GM18508 (cell line): Measurements from ENCODE around the gene MALRD1.

ENCODE experiments used
- ATAC-seq: cut with Tn5 transposase; IDR thresholded peaks from one replicate; pipeline ENCODE4 v1.9.1; 2021; ENCODE audit warnings: moderate number of reproducible peaks; ENCODE audit not compliant: insufficient read depth, unreplicated experiment

Gene MALRD1

GRCh38 chr10:19209319-19209718, 160.7 kb downstream of the MALRD1 start:
- ATAC-seq = no peak

DNA sequence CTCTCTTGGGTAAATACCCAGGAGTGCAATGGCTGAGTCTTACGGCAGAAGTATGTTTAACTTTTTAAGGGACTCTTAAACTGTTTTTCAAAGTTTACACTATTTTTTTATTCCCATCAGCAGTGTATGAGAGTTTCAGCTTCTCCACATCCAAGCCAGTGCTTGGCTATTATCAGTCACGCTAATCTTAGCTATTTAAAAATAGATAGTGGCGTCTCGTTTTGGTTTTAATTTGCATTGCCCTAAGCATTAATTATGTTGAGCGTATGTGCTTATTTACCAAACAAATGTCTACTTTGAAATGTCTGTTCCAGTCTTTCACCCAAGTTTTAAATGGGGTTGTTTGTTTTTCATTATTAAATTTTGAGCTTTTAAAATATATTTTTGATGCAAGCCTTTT, 164.0 kb downstream of the MALRD1 start:
- no peak for ATAC-seq

GRCh38 chr10:19221216-19221615, 172.6 kb downstream of the MALRD1 start:
- ATAC-seq = no peak

DNA sequence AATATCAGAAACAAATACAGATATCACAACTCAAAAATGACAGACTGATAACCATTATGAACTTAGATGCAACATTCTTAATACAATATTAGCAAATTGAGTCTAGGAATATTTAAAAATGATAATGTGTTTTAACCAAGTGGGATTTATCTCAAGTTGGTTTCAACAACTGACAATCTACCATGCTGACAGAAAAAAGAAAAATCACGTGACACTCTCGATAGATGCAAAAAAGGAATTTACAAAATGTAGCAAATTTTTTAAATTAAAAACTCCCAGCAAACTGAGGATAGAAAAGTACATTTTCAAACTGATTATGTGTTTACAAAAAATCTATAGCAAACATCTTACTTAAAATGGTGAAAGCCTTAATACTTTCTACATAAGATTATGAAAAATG, 177.4 kb downstream of the MALRD1 start:
- no peak for ATAC-seq

DNA sequence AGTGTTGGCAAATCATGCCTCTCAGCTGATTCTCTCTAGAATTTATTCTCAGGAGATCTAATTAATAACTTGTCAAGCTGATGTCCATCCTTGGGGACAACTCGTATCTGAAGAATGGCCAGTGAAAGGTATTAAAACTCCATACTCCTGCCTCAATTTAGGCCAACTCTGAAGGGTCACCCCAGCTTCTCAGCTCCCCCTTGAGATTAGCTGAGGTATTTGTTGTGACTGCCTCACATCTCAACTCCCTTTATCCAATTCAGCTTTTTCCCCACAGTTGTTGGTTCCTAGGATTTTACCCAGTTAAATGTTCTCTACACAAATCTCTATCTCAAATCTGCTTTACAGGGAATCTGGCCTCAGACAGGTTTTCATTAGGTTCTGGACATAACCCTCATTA, 182.4 kb downstream of the MALRD1 start:
- ATAC-seq = no peak

- ATAC-seq = no peak
Observed at GRCh38 chr10:19245889-19246752, 197.5 kb downstream of the MALRD1 start.

DNA sequence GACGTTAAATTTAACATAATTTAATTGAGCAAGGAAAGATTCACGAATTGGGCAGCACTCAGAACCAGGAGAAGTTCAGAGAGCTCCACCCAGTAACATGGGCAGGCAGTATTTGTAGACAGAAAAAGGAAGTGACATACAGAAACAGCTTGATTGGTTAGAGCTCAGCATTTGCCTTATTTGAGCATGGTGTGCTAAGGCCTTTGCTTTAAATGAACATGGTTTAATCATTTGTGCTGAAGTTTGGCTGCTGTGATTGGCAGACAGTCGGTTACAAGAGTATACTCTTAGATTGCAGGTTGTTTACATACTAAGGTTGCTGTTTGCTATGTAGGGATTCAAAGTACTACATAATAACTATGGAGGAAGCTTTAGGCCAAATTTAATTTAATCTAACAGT, 199.2 kb downstream of the MALRD1 start:
- no peak for ATAC-seq

DNA sequence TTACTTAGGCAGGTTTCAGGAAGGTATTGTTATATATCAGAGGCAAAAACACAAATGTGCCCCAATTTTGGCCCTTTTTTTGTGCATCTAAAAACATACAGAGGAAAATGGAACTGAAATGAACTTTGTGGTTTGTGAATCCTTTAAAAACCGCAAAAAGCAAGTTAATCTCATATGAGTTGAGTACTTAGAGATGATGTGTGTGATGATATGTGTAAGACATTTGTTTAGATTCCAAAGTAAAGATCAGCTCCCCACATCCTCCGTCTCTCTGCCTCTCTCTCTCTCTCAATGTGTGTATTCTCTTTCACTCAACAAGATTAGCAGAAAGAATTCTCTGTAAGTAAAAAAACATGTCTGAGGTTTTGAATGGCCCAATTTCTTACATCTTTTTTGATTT, 201.9 kb downstream of the MALRD1 start:
- no peak for ATAC-seq

- no peak for ATAC-seq
Observed at GRCh38 chr10:19252531-19252930, 203.9 kb downstream of the MALRD1 start.

- no peak for ATAC-seq
Observed at GRCh38 chr10:19256331-19256730, 207.7 kb downstream of the MALRD1 start.

DNA sequence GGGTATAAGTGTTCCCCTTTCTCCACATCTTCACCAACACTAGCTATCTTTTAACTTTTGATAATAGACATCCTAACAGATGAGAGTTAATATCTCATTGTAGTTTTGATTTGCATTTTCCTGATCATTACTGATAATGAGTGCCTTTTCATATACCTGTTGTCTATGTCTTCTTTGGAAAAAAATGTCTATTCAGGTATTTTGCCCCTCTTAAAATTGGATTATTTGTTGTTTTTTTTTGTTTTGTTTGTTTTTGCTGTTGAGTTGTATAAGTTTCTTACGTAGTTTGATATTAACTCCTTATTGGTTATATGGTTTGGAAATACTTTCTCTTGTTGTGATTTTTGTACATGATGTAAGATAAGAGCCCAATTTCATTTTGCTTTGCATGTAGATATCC, 214.7 kb downstream of the MALRD1 start:
- no peak for ATAC-seq

- no peak for ATAC-seq
Observed at GRCh38 chr10:19283285-19283684, 234.7 kb downstream of the MALRD1 start.

DNA sequence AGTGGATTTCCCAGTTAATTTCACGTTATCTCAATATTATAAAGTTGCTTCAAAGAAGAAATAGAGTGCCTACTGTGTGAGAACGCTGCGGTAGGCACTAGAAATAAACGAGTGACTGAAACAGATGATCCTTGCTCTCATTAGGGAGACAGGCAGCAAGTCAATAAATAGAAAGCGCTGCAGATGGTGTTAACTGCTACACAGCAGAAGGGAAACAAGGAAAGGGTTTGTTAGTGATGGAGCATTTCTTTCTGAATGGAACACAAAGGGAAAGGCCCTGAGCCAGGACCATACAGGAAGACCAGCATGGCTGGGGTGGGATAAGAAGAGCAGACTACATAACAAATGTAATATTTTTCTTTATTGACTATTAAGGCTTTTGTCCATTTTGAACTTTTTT, 235.2 kb downstream of the MALRD1 start:
- no peak for ATAC-seq

DNA sequence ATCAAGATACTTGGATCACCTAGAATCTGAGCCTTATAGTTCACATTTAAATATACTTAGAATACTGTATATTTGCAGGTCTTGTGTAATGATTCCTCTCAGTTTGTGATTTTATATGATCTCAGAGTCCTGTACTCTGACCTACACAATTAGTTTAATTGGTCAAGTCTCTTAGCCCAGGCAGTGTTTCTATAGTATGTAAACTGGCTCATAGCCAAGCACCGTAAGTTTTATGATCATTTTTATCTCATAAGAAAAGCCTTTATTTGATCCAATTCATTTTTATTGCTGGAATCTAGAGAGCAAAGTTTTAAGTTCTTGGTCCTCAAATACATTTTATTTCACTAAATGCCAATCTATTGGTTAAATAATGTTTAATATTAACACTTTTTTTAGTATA, 242.2 kb downstream of the MALRD1 start:
- ATAC-seq = no peak

DNA sequence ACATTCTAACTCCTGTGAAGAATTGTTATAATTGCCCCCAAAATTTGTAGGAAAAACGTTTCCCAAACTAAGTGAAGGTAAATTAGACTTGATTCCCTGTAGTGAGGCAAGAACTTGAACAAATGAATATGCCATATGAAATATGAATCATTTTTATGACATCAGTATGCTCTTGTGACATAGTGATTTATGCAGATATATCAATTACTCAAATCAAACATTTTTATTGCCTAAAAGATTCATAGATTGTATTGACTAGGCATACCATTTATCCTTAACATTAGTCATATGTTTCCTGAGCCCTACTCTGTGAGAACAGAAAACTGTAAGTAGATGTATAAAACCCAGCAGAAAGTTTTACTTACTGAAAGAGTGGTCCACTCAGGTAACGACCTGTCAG, 245.6 kb downstream of the MALRD1 start:
- ATAC-seq = no peak

DNA sequence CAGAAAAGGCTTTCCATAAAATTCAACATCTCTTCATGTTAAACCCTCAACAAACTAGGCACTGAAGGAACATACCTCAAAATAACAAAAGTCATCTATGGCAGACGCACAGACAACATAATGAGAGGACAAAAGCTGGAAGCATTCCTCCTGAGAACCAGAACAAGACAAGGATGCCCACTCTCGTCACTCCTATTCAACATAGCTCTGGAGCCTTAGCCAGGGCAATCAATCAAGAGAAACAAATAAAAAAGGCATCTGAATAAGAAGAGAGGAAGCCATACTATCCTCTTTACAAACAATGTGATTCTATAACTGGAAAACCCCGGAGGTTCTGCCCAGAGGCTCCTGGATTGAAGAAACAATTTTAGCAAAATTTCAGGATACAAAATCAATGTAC, 251.0 kb downstream of the MALRD1 start:
- no peak for ATAC-seq

GRCh38 chr10:19302117-19302516, 253.5 kb downstream of the MALRD1 start:
- no peak for ATAC-seq

- ATAC-seq = no peak
Observed at GRCh38 chr10:19310066-19310465, 261.5 kb downstream of the MALRD1 start.

- no peak for ATAC-seq
Observed at GRCh38 chr10:19316204-19316870, 267.7 kb downstream of the MALRD1 start.

GRCh38 chr10:19317952-19318351, 269.4 kb downstream of the MALRD1 start:
- no peak for ATAC-seq

GRCh38 chr10:19325581-19325980, 277.0 kb downstream of the MALRD1 start:
- ATAC-seq = no peak

- ATAC-seq = no peak
Observed at GRCh38 chr10:19328582-19328981, 280.0 kb downstream of the MALRD1 start.
